Stimulated activated CD4-positive, alpha-beta T cell treated with anti-CD3 and anti-CD28 coated beads, Interleukin-12 subunit alpha, Interleukin-12 subunit beta, amount 100 ng/mL, for 48 hours (primary cell): ENCODE data around the gene UGT3A2.
"Not testable (repeated sequence)": the region's sequence is repeated elsewhere in the genome, so short reads cannot be mapped to it uniquely, and the experiment has no call there.

Experiments
- DNase-seq, 3 donors: peaks; one replicate each; pipeline ENCODE4 v3.0.0-alpha.2; 2020; ENCODE audit warnings: low read depth in 2 of 3, low spot score in 1 of 3

UGT3A2 gene

GRCh38 chr5:36054647-36055046 is 12.0 kb downstream of the UGT3A2 start:
- DNase-seq, result no peak

GRCh38 chr5:36052538-36052937 is 14.1 kb downstream of the UGT3A2 start:
- DNase-seq, result no peak

DNA sequence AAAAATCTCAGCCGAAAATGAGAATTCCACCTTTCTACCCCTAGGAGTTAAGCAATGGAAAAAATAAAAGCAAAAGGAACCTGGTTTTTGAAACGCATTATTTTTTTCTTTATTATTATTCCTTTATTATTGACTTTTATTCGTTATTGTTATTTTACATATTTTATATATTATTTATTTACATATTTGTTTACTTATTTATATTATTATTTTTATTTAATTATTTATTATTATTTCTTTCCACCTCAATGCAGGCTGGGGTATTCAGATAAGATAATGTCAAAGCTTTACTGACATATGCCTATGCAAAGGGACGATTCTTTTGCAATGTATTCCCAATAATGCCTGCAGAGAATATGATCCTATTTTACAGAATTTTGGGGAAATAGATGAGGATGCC is 16.7 kb downstream of the UGT3A2 start:
- DNase-seq, result no peak

- DNase-seq, result no peak
Observed at GRCh38 chr5:36047384-36048160, 19.1 kb downstream of the UGT3A2 start.

GRCh38 chr5:36045895-36046294 is 20.8 kb downstream of the UGT3A2 start:
- no peak for DNase-seq

DNA sequence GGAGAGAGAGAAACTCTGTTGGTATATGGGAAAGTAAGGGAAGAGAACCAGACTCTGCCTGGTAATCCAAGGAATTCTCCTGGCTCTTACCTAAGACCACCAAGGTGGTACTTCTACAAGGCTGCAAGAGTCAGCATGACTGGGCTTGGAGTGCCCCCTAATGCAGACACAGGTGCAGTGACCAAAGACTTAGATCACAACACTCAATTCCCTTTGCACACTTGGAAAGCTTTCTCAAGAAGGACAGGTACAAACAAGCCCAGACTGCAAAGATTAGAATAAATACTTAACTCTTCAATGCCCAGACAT is 25.2 kb downstream of the UGT3A2 start:
- no peak for DNase-seq

GRCh38 chr5:36040651-36041536 is 25.8 kb downstream of the UGT3A2 start:
- no peak for DNase-seq

DNA sequence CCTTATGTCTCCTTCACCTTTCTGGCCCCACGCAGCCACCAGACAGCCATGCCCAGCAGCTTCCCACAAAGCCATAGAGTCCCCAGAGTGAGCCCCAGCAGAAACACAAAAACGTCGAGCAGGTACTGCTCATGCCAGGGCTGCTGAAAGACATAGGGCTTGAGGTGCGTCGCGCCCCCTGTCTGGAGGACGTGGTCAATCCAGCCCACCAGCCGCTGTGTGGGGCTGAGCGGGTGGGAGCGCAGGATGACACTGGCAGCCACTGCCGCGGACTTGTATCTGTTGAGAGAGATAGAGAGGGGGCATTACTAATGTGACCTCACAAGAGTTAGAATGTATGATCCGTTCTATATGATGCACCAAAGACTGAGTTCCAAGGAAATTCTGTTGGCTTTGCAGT is 31.0 kb downstream of the UGT3A2 start:
- DNase-seq, result no peak

- not testable (repeated sequence) for DNase-seq
Observed at GRCh38 chr5:36034536-36035134, 32.0 kb downstream of the UGT3A2 start.

- no peak for DNase-seq
Observed at GRCh38 chr5:36033486-36033885, 33.2 kb downstream of the UGT3A2 start.

GRCh38 chr5:36033047-36033446 is 33.6 kb downstream of the UGT3A2 start:
- no peak for DNase-seq

DNA sequence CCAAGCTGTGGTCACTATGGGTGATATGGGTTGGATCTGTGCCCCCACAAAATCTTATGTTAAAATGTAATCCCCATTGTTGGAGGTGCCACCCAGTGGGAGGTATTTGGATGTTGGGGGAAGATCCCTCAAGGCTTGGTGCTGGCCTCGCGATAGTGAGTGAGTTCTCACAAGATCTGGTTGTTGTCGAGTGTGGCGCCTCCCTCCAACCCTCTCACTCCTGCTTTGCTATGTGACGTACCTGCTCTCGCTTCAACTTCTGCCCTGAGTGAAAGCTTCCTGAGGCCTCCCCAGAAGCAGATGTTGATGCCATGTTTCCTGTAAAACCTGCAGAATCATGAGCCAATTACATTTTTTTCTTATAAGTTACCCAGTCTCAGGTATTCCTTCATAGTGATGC is 35.5 kb downstream of the UGT3A2 start:
- no peak for DNase-seq

DNA sequence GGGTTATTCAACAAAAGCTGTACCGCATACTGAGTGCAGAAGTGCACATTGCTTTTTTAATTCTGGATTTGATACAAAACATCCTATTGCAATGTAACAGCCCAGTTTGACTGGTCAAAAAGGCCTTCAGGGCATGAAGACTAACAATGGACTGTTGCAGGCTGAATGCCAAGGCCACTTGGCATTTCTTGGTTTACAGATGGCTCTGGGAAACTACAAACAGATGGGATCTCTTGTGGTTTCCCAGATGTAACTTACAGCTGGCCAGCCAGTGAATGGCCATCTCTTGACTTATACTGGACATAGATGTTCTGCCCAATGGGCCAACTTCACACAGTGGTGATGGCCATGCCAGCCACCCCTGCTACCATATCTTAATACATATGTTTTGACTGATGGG is 36.8 kb downstream of the UGT3A2 start:
- no peak for DNase-seq

- no peak for DNase-seq
Observed at GRCh38 chr5:36028816-36029465, 37.7 kb downstream of the UGT3A2 start.

DNA sequence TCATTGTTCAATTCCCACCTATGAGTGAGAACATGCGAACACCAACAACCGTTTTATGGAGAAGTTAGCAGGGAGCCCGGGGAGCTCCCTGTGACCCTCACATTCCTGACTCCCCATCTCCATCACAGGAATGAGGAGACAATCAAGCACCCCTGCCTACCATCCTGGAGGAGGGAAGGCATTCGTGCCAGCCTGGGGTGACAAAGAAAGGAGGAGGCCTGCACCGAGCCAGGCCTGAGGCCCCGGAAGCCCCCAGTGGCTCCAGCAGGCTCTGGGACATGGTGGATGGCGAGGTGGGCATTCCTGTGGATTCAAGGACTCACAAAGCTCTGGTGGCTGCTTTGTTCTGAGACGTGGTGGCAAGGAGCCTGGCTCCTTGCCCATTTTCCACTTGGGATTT is 39.0 kb downstream of the UGT3A2 start:
- DNase-seq, result no peak

DNA sequence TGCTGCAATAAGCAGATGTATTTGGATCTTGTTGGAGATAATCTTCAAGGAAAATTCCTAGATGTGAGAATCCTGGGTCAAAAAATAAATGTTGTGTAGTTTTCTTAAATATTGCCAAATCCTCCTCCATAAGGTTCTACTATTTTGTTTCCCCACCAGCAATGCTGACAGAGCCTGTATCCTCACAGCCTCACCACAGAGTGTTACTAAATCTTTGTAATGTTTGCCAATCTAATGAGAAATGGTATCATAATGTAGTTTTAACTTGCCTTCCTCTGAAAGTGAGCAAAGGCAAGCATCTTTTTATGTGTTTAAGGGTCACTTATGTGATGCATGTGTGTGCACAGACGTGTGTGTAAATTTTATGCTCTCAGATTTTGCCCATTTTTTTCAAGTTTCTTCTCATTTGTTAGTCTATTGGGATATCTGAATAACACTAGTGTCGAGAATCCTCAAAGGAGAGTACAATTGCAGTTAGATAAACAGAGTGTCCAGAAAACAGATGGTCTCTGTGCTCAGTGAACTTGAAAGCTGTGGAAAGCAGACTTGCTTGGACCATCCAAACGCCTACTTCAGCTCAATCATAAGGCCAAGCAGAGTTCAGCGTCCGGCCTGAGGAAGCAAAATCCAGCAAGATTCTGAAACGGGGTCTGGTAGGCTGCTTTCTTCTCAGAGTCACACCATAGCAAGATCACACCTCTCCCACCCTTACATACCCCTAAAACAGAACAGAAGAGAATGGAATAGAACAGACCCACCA is 39.8 kb downstream of the UGT3A2 start:
- DNase-seq, result no peak

- DNase-seq, result not testable (repeated sequence)
Observed at GRCh38 chr5:36022246-36022645, 44.4 kb downstream of the UGT3A2 start.

- not testable (repeated sequence) for DNase-seq
Observed at GRCh38 chr5:36019584-36019983, 47.1 kb downstream of the UGT3A2 start.

DNA sequence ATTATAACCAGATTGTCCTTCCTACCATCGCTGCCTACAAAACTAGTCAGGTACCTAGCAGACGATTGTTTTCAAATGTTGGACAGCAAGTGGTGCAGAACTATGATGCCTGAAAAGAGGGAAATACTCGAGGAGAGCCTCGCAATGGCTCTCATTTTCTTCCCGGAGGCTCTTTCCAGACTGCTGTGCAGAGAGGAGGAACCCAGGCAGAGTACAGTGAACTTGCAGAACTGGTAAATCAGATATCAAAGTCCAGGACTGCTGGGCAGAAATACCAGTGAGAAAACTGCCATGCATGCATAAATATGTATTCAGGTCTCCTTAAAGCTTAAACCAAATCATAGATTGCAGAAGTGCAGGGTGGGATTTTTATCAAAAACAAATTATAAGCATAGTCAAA is 49.1 kb downstream of the UGT3A2 start:
- no peak for DNase-seq

DNA sequence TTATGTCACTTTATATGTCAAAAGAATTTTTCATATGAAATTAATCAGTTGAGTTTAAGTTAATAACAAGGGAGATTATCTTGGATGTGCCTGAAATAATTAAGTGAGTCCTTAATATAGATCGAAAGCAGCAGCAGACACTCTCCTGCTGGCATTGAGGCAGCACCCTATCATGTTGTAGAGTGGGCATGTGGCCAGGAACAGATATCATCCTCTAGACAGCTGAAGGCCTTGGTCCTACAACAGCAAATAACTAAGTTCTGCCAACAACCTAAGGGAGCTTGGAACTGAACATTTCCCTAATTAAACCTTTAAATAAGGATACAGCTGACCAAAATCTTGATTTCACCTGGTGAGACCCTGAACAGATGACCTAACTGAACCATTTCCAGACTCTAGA is 49.7 kb downstream of the UGT3A2 start:
- no peak for DNase-seq

- DNase-seq, result no peak
Observed at GRCh38 chr5:36013182-36013581, 53.5 kb downstream of the UGT3A2 start.
